ENCODE measurements around the gene TNRC18.
"Not testable (repeated sequence)": the region's sequence is repeated elsewhere in the genome, so short reads cannot be mapped to it uniquely, and the experiment has no call there.

The TNRC18 gene

GRCh38 chr7:5423306-5423975 lies at the start of gene TNRC18:
Gene TNRC18 (minus strand): TSS chr7:5423834. CDS start chr7:5421246, 2,588 bp downstream.
- no peak for DNase-seq

- no peak for DNase-seq
Observed at GRCh38 chr7:5472432-5473315, 49.0 kb upstream of the TNRC18 start.

- DNase-seq, result not testable (repeated sequence)
Observed at GRCh38 chr7:5471623-5472022, 48.0 kb upstream of the TNRC18 start.

- DNase-seq, result no peak
Observed at GRCh38 chr7:5470816-5471215, 47.2 kb upstream of the TNRC18 start.

- DNase-seq, result no peak
Observed at GRCh38 chr7:5470167-5470532, 46.5 kb upstream of the TNRC18 start.

GRCh38 chr7:5469375-5470166 lies 45.9 kb upstream of the TNRC18 start:
- no peak for DNase-seq

GRCh38 chr7:5467645-5468044 lies 44.0 kb upstream of the TNRC18 start:
- DNase-seq, result no peak

GRCh38 chr7:5466551-5466950 lies 42.9 kb upstream of the TNRC18 start:
- no peak for DNase-seq

- no peak for DNase-seq
Observed at GRCh38 chr7:5463031-5463430, 39.4 kb upstream of the TNRC18 start.

GRCh38 chr7:5462216-5462615 lies 38.6 kb upstream of the TNRC18 start:
- no peak for DNase-seq

GRCh38 chr7:5458921-5459480 lies 35.4 kb upstream of the TNRC18 start:
- no peak for DNase-seq

GRCh38 chr7:5457245-5457735 lies 33.7 kb upstream of the TNRC18 start:
- no peak for DNase-seq

- no peak for DNase-seq
Observed at GRCh38 chr7:5456409-5456808, 32.8 kb upstream of the TNRC18 start.

GRCh38 chr7:5455581-5456219 lies 32.1 kb upstream of the TNRC18 start:
- no peak for DNase-seq

GRCh38 chr7:5455175-5455574 lies 31.5 kb upstream of the TNRC18 start:
- DNase-seq, result no peak

- DNase-seq, result no peak
Observed at GRCh38 chr7:5454485-5454884, 30.9 kb upstream of the TNRC18 start.

- no peak for DNase-seq
Observed at GRCh38 chr7:5453566-5454075, 30.0 kb upstream of the TNRC18 start.

GRCh38 chr7:5452937-5453540 lies 29.4 kb upstream of the TNRC18 start:
- no peak for DNase-seq

GRCh38 chr7:5452470-5452899 lies 28.9 kb upstream of the TNRC18 start:
- no peak for DNase-seq

GRCh38 chr7:5451391-5451790 lies 27.8 kb upstream of the TNRC18 start:
- DNase-seq, result no peak

- DNase-seq, result peak; percentile 39
Observed at GRCh38 chr7:5450549-5451327, 27.1 kb upstream of the TNRC18 start.
